ENCODE results near the gene PARPBP. TPM values are rescaled to one million over a fixed set of nuclear protein-coding genes. Genes with fewer than 3 reads are reported as not detected.

PARPBP gene
- total RNA-seq, 2 donors from 2014 or later: 2.8 to 3.4 TPM

- Mint-ChIP-seq H3K27ac (no peak overlapping the region), H3K4me1 (peaks cover 4% of the 10 kb centered on the region), H3K4me3 (no peak overlapping the region), H3K27me3 (no peaks in the 10 kb centered on the region), H3K36me3 (ENCODE audit: low read depth) (no peaks in the 10 kb centered on the region)
- no peak for DNase-seq
- ATAC-seq: peak; percentile 46
- no peaks in the 10 kb centered on the region for H3K9me3 ChIP-seq (ENCODE audit: control insufficient read depth, low read length, poor library complexity, severe bottlenecking)
Measured at GRCh38 chr12:102169922-102170621, 50.1 kb downstream of the PARPBP start.

- Mint-ChIP-seq H3K27me3 (no peaks in the 10 kb centered on the region), H3K36me3 (ENCODE audit: low read depth) (no peaks in the 10 kb centered on the region), H3K27ac (no peak overlapping the region), H3K4me3 (no peak overlapping the region), H3K4me1 (peaks cover 4% of the 10 kb centered on the region)
- ATAC-seq (no peak), DNase-seq (no peak)
- H3K9me3 ChIP-seq (ENCODE audit: control insufficient read depth, low read length, poor library complexity, severe bottlenecking): no peaks in the 10 kb centered on the region
Measured at GRCh38 chr12:102171951-102172350, 52.0 kb downstream of the PARPBP start.

GRCh38 chr12:102172436-102172835 is 52.5 kb downstream of the PARPBP start:
- Mint-ChIP-seq H3K36me3 (ENCODE audit: low read depth) (no peaks in the 10 kb centered on the region), H3K4me3 (no peak overlapping the region), H3K4me1 (peaks cover 4% of the 10 kb centered on the region), H3K27ac (no peak overlapping the region), H3K27me3 (no peaks in the 10 kb centered on the region)
- H3K9me3 ChIP-seq (ENCODE audit: control insufficient read depth, low read length, poor library complexity, severe bottlenecking): no peaks in the 10 kb centered on the region
- no peak for ATAC-seq
- DNase-seq: no peak

- DNase-seq: no peak
- Mint-ChIP-seq H3K36me3 (ENCODE audit: low read depth) (no peaks in the 10 kb centered on the region), H3K27me3 (no peaks in the 10 kb centered on the region), H3K4me1 (peaks cover 2% of the 10 kb centered on the region), H3K4me3 (no peak overlapping the region), H3K27ac (no peak overlapping the region)
- no peaks in the 10 kb centered on the region for H3K9me3 ChIP-seq (ENCODE audit: control insufficient read depth, low read length, poor library complexity, severe bottlenecking)
- no peak for ATAC-seq
Measured at GRCh38 chr12:102174117-102174516, 54.1 kb downstream of the PARPBP start.

- Mint-ChIP-seq H3K27me3 (no peaks in the 10 kb centered on the region), H3K4me1 (peaks cover 2% of the 10 kb centered on the region), H3K4me3 (no peak overlapping the region), H3K27ac (no peak overlapping the region), H3K36me3 (ENCODE audit: low read depth) (no peaks in the 10 kb centered on the region)
- no peak for ATAC-seq
- DNase-seq: no peak
- no peaks in the 10 kb centered on the region for H3K9me3 ChIP-seq (ENCODE audit: control insufficient read depth, low read length, poor library complexity, severe bottlenecking)
Measured at GRCh38 chr12:102174761-102175160, 54.8 kb downstream of the PARPBP start.

GRCh38 chr12:102182635-102183034 is 62.7 kb downstream of the PARPBP start:
- no peaks in the 10 kb centered on the region for H3K27me3 Mint-ChIP-seq
- H3K27ac Mint-ChIP-seq: no peak overlapping the region
- H3K9me3 ChIP-seq (ENCODE audit: control insufficient read depth, low read length, poor library complexity, severe bottlenecking): no peaks in the 10 kb centered on the region
- no peaks in the 10 kb centered on the region for H3K36me3 Mint-ChIP-seq (ENCODE audit: low read depth)
- ATAC-seq (no peak), DNase-seq (no peak)
- no peaks in the 10 kb centered on the region for H3K4me1 Mint-ChIP-seq
- H3K4me3 Mint-ChIP-seq: no peak overlapping the region

GRCh38 chr12:102195826-102196225 is 75.8 kb downstream of the PARPBP start:
- H3K27ac Mint-ChIP-seq: no peak overlapping the region
- H3K9me3 ChIP-seq (ENCODE audit: control insufficient read depth, low read length, poor library complexity, severe bottlenecking): no peaks in the 10 kb centered on the region
- H3K27me3 Mint-ChIP-seq: no peaks in the 10 kb centered on the region
- no peak overlapping the region for H3K4me3 Mint-ChIP-seq
- DNase-seq (no peak), ATAC-seq (no peak)
- H3K4me1 Mint-ChIP-seq: no peaks in the 10 kb centered on the region
- no peaks in the 10 kb centered on the region for H3K36me3 Mint-ChIP-seq (ENCODE audit: low read depth)

GRCh38 chr12:102197789-102198188 is 77.8 kb downstream of the PARPBP start, which contains the start of gene PMCH:
Gene PMCH (minus strand): TSS chr12:102197833. CDS start chr12:102197770, 63 bp downstream.
- Mint-ChIP-seq H3K4me3 (no peak within 1 kb of the TSS), H3K4me1 (no peaks in the 10 kb centered on the region), H3K36me3 (ENCODE audit: low read depth) (no peaks in the 10 kb centered on the region), H3K27ac (no peak within 1 kb of the TSS), H3K27me3 (no peaks in the 10 kb centered on the region)
- no peaks in the 10 kb centered on the region for H3K9me3 ChIP-seq (ENCODE audit: control insufficient read depth, low read length, poor library complexity, severe bottlenecking)
- ATAC-seq (no peak), DNase-seq (no peak)

- H3K36me3 Mint-ChIP-seq (ENCODE audit: low read depth): no peaks in the 10 kb centered on the region
- H3K27me3 Mint-ChIP-seq: no peaks in the 10 kb centered on the region
- no peaks in the 10 kb centered on the region for H3K9me3 ChIP-seq (ENCODE audit: control insufficient read depth, low read length, poor library complexity, severe bottlenecking)
- no peak overlapping the region for H3K27ac Mint-ChIP-seq
- DNase-seq: no peak
- no peak for ATAC-seq
- H3K4me3 Mint-ChIP-seq: no peak overlapping the region
- no peaks in the 10 kb centered on the region for H3K4me1 Mint-ChIP-seq
Measured at GRCh38 chr12:102201436-102202061, 81.6 kb downstream of the PARPBP start.

- Mint-ChIP-seq H3K36me3 (ENCODE audit: low read depth) (no peaks in the 10 kb centered on the region), H3K4me3 (no peak overlapping the region), H3K27ac (no peak overlapping the region), H3K4me1 (no peaks in the 10 kb centered on the region), H3K27me3 (no peaks in the 10 kb centered on the region)
- no peak for ATAC-seq
- H3K9me3 ChIP-seq (ENCODE audit: control insufficient read depth, low read length, poor library complexity, severe bottlenecking): no peaks in the 10 kb centered on the region
- DNase-seq: no peak
Measured at GRCh38 chr12:102202556-102202955, 82.6 kb downstream of the PARPBP start.

- Mint-ChIP-seq H3K27me3 (no peaks in the 10 kb centered on the region), H3K4me3 (no peak overlapping the region), H3K27ac (no peak overlapping the region), H3K4me1 (no peaks in the 10 kb centered on the region), H3K36me3 (ENCODE audit: low read depth) (no peaks in the 10 kb centered on the region)
- DNase-seq: no peak
- H3K9me3 ChIP-seq (ENCODE audit: control insufficient read depth, low read length, poor library complexity, severe bottlenecking): no peaks in the 10 kb centered on the region
- ATAC-seq: no peak
Measured at GRCh38 chr12:102204025-102204424, 84.0 kb downstream of the PARPBP start.

- Mint-ChIP-seq H3K36me3 (ENCODE audit: low read depth) (no peaks in the 10 kb centered on the region), H3K27ac (no peak overlapping the region), H3K4me3 (no peak overlapping the region), H3K4me1 (no peaks in the 10 kb centered on the region), H3K27me3 (no peaks in the 10 kb centered on the region)
- DNase-seq (no peak), ATAC-seq (no peak)
- no peaks in the 10 kb centered on the region for H3K9me3 ChIP-seq (ENCODE audit: control insufficient read depth, low read length, poor library complexity, severe bottlenecking)
Measured at GRCh38 chr12:102215992-102216691, 96.2 kb downstream of the PARPBP start.

- Mint-ChIP-seq H3K27me3 (no peaks in the 10 kb centered on the region), H3K27ac (no peak overlapping the region), H3K4me1 (no peaks in the 10 kb centered on the region)
Measured at GRCh38 chr12:102220736-102221135, 100.8 kb downstream of the PARPBP start.

More at GRCh38 chr12:102220736-102221135, 100.8 kb downstream of the PARPBP start:
- H3K4me3 Mint-ChIP-seq: no peak overlapping the region
- ATAC-seq (no peak), DNase-seq (no peak)
- no peaks in the 10 kb centered on the region for H3K9me3 ChIP-seq (ENCODE audit: control insufficient read depth, low read length, poor library complexity, severe bottlenecking)
- no peaks in the 10 kb centered on the region for H3K36me3 Mint-ChIP-seq (ENCODE audit: low read depth)

All from T-helper 17 cell (primary cell).